GM15510 (cell line): ENCODE measurements around the gene TMEM273.

ENCODE experiments used
- POLR2A ChIP-seq: IDR thresholded peaks from 3 replicates; pipeline ENCODE4 v1.6.1; 2011; ENCODE audit warnings: borderline replicate concordance; ENCODE audit not compliant: insufficient read length; ENCODE audit errors: extremely low read depth

TMEM273 gene

GRCh38 chr10:49113741-49114141 lies 74.5 kb downstream of the TMEM273 start:
- TF ChIP-seq POLR2A, result no peak

GRCh38 chr10:49112851-49113250 lies 75.3 kb downstream of the TMEM273 start:
- no peak for TF ChIP-seq POLR2A

GRCh38 chr10:49112098-49112497 lies 76.1 kb downstream of the TMEM273 start:
- TF ChIP-seq POLR2A, result no peak

DNA sequence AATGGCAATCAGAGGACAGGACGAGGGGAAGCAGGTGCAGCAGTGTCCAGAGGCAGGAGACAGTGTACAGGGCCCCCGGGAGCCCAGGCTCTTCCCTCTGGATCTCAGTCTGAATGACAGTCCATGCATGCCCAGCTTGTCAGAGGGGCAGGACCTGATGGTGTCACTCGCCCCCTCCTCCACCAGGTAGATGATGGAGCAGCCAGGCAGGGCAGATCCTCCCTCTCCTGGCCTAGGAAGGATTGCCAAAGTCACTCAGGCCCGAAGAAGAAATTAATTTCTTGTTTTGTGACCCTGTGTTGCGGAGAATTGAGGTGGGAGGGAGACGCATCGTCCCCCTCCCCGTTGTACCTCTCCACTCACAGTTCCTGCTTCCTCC lies 76.9 kb downstream of the TMEM273 start:
- no peak for TF ChIP-seq POLR2A

DNA sequence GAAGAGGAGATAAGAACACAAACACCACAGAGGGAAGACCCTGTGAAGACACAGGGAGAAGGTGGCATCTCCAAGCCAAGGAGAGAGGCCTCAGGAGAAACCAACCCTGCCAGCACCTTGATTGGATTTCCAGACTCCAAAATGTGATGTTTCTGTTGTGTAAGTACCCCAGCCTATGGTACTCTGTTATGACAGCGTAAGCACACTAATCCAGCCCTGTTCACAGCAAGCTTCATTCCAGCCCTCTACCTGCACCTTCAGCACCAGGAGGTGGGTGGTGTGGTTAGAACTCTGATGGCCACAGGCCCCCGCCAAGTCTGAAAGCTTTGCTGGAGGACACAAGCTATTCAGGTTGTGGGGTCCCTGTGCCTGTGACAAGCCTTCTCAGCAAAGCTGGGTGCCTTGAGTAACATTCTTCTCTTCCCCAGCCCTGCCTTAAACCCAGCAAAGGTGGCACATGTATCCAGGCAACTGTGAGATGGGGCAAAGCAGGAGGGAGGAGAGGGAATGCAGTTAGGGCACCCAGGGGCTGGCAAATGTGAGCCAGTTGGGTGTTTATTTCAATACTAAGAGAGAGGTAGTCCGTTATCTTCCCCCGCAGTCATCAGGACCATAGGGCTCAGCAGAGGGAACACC lies 77.4 kb downstream of the TMEM273 start:
- no peak for TF ChIP-seq POLR2A

GRCh38 chr10:49109669-49110340 lies 78.4 kb downstream of the TMEM273 start:
- no peak for TF ChIP-seq POLR2A

DNA sequence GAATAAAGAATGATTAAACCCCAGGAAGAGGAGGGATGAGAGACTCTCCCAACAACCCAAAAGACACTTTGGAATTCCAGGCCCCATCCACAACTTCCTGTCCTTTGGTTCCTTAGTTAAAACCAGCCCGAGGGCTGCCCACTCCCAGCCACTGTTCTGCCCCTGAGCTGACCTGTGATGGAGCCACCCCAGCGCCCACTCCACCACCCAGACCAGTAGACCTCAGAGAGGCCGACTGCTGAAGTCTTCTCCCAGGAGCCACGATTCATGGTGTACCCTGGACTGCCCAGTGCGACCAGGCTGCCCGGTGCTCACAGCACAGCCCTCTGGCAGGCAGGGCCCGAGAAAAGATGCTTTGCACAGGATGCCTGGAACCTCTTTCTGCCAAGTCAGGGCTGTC lies 79.5 kb downstream of the TMEM273 start:
- no peak for TF ChIP-seq POLR2A

DNA sequence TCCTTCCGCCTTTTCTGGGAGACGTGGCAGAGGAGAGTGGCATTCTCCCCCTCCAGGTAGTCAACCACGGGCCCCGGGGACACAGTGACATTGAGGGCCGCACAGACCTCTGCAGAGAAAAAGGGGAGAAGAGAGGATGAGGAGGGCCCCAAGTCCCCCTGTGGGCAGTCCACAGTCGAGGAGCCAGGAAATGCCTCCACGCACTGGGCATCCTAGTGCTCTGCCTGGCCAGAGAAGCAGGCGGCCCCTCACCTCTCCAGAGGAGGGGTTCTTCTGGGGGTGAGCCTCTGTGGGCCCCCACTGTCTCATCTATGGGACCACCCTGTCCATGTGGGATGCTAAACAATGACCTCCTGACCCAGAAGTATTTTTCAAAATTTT lies 80.3 kb downstream of the TMEM273 start:
- no peak for TF ChIP-seq POLR2A

- TF ChIP-seq POLR2A, result no peak
These were observed 80.9 kb downstream of the TMEM273 start for GRCh38 chr10:49107111-49107886.

- no peak for TF ChIP-seq POLR2A
These were observed 81.7 kb downstream of the TMEM273 start for GRCh38 chr10:49106451-49106850.

DNA sequence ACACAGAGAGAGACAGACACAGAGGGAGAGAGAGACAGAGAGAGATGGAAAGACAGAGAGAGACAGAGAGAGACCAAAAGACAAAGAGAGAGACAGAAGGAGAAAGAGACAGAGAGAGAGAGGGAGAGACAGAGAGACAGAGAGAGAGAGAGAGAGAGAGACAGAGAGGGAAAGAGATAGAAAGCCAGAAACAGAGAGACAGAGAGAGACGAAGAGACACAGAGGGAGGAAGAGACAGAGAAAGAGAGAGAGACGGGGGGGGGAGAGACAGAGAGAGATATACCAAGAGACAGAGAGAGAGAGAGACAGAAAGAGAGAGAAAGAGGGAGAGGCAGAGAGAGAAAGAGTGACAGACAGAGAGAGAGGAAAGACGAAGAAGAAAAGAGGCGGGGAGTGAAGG lies 83.1 kb downstream of the TMEM273 start:
- no peak for TF ChIP-seq POLR2A
